Adipose tissue (tissue), 3 donors: ENCODE data around the gene TECR. TPM values are rescaled to one million over a fixed set of nuclear protein-coding genes. Genes with fewer than 3 reads are reported as not detected.
"Not testable (repeated sequence)": the region's sequence is repeated elsewhere in the genome, so short reads cannot be mapped to it uniquely, and the experiment has no call there.

Experiments used
- H3K27ac ChIP-seq: one replicate; pipeline ENCODE4 v1.5.1; 2013; ENCODE audit warnings: low read depth, low read length
- WGBS, 3 donors: extraction: QIAGEN DNeasy Blood & Tissue Kit; methylation state at CpG; one replicate each; pipeline ENCODE4 v1.1.7; 2013; 5-methylcytosine and 5-hydroxymethylcytosine counted together
- polyA plus RNA-seq, 3 donors: library from polyadenylated mRNA; stranded (reverse); fragments of 200-250 nt; gene quantifications; one replicate each; pipeline ENCODE4 v1.2.3, GENCODE V29; 2013
- donor health status: healthy with polysubstance abuse.
- donor health status: Bipolar disorder and iron deficiency.
- donor health status: healthy.

Gene TECR
- polyA plus RNA-seq, 3 donors = 82.2 to 242 (median 129) TPM

DNA sequence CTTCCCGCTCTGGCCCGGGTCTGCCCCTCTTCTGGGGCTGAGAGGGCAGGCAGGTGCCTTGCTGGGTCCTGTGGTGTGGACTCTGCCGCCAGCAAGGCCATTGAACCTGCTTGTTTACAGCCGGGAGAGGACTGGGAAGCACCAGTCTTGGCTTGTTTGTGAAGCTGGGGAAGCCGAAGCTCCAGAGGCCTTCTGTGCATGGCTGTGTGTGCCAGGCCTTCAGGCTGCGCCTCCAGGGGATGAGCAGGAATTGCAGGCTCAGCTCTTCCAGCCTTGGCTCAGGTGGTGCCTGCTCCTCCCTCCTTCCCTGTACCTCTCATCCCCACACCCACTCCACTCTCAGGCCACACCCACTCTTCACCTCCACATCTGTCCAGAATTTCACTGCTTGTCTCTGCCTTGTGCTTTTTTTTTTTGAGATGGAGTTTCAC, 25.0 kb downstream of the TECR start:
- 66 to 71% (median 66%) methylated on average over 5 to 6 of the region's 6 CpGs for WGBS, 3 donors
- no peak overlapping the region for H3K27ac ChIP-seq

- no peak overlapping the region for H3K27ac ChIP-seq
- WGBS, 3 donors = 80 to 88% (median 82%) methylated on average over 12 of the region's 12 CpGs
Observed at GRCh38 chr19:14555918-14556661, 26.7 kb downstream of the TECR start.

DNA sequence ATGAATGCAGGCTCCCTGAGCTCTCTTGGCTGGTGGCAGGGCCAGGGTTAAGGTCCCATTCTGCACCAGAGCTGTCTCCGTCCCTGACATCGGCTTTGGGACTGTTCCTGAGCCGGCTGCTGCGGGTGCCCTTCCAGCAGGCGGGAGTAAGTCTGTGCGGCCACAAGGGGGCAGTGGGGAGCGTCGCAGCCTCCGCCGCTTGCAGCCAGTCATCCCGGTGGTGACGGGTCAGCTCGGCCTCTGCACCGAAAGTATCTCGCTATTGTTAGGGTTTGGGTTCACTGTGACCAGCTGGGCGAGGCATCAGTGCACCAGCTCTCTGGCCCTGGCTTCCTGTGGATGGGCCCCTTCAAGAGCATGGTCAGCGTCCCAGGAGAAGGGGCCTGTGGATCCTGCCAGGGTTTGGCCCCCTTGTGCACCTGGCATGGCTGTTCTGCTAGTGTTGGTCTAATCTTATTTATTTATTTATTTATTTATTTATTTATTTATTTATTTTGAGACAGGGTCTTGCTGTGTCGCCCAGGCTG, 27.3 kb downstream of the TECR start:
- no peak overlapping the region for H3K27ac ChIP-seq
- 9 to 10% (median 9%) methylated on average over 18 of the region's 18 CpGs for WGBS, 3 donors

GRCh38 chr19:14558370-14559066, 29.1 kb downstream of the TECR start:
- H3K27ac ChIP-seq = no peak overlapping the region

DNA sequence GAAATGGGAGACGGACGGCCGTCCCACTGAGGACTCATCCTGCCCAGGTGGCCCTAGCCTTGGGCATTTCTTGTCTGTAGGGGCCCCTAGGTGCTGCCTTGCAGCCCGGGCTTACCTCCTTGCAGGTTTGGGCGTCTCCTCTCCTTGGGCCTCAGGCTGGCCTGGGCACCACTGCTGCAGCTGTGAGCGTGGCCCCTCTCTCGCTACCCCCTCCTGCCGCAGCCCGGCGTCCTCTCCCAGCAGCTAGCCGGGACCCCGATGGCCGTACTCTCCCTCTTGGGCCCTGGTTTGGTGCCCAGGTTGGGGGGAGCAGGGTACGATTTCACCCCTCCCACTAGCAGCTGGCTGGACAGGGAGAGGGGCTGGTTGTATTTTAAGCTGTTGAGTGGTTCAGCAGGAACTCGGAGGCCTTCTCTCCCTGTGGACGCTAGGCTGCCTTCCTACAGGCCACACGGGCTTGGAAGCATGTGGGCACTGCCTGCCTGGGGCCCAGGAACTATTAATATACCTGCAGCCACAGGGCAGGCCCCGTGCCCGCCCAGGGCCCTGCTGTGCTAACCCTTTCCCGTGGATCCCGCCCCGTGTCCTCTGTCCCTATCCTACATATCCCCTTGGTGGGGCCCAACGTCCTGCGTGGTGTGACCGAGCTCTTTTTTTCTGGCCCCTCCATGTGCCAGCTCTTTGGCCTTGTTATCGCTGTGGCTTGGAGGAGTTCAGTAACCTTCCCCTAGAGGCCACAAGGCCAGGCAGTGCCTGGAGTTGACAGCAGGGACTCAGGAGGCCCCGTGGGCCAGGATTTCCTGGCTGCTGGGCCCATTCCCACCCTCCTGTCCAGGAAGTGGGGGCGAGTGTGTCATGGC, 30.8 kb downstream of the TECR start:
- WGBS, 3 donors = 59 to 66% (median 63%) methylated on average over 28 of the region's 28 CpGs
- H3K27ac ChIP-seq = no peak overlapping the region

More at GRCh38 chr19:14558370-14559066, 29.1 kb downstream of the TECR start:
- WGBS, 3 donors = 83 to 87% (median 84%) methylated on average over 23 of the region's 23 CpGs

- no peak overlapping the region for H3K27ac ChIP-seq
- WGBS, 3 donors = 55 to 79% (median 77%) methylated on average over 6 of the region's 6 CpGs
Observed at GRCh38 chr19:14560776-14561108, 31.3 kb downstream of the TECR start.

DNA sequence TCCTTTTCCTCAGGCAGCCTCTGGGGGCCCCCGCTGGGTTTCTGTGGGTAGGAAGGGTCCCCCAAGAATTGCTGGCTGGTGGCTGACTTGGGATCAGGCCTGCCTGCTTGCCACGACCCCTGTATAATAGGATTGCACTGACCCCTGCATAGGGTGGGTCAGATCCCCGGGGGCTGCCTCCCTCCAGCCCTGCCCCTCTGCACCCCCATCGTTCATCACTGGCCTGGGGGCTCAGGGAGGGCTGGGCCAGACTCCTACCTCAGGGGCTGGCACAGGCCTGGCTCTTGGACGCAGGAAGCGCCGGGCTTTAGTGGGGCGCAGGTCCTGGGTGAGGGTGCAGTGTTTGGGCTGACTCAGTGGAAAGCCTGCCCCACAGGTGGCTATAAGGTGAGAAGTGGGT, 31.9 kb downstream of the TECR start:
- H3K27ac ChIP-seq = no peak overlapping the region
- WGBS, 3 donors = 71 to 88% (median 72%) methylated on average over 8 of the region's 8 CpGs

- H3K27ac ChIP-seq = no peak overlapping the region
- 47 to 67% (median 48%) methylated on average over 22 of the region's 22 CpGs for WGBS, 3 donors
Observed at GRCh38 chr19:14561847-14562351, 32.5 kb downstream of the TECR start.

DNA sequence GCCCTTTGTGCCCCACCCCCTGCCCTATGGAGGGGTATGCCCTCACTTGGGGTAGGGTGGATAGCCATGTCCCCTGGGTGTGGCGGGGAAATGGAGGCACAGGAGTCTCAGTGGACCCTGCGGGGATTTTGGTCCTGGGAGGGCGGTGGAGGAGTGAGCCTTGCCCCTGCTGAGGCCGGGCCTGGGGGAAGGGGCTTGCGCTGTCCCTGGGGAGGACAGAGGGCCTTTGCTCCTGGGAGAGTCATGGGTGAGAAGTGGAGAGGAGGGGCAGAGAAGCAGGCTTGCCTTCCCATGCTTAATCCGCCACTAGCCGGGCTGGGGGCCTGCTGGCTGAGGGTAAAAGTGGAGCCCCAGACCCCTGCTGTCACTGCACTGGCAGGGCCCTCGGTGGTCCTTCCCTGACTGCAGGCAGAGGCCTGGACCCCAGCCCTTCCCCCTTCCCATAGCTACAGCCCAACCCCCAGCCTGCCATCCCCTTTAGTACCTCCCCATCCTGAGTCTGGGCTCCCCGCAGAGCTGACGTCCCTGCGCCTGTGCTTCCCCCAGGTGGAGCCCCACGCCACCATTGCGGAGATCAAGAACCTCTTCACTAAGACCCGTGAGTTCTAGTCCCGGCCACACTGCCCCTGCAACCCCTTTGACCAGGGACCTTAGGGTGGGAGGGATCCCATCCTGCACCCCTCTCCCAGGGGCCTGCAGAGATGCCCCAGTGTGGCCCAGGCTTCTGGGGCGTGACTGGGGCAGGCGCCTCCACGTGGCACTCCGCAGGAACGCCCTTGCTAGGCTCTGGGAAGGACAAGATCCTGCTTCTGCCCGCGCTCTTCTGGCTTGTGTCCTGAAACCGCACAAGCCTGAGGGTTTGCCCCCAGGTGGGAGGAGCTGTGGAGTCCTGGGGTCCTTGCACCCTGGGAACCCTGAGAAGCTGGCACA, 33.5 kb downstream of the TECR start:
- H3K27ac ChIP-seq = no peak overlapping the region
- 85 to 89% (median 87%) methylated on average over 23 of the region's 23 CpGs for WGBS, 3 donors

DNA sequence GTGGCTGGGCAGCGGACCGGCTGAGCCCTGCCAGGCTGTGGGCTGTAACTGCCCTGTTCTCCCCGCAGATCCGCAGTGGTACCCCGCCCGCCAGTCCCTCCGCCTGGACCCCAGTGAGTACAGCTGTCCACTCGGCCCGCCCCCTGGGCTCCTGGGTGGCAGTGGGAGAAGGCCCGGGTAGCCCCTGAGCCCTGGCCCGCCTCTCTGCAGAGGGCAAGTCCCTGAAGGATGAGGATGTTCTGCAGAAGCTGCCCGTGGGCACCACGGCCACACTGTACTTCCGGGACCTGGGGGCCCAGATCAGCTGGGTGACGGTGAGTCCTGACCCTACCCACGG, 34.2 kb downstream of the TECR start:
- H3K27ac ChIP-seq = no peak overlapping the region
- 91 to 95% (median 92%) methylated on average over 10 to 16 of the region's 16 CpGs for WGBS, 3 donors

DNA sequence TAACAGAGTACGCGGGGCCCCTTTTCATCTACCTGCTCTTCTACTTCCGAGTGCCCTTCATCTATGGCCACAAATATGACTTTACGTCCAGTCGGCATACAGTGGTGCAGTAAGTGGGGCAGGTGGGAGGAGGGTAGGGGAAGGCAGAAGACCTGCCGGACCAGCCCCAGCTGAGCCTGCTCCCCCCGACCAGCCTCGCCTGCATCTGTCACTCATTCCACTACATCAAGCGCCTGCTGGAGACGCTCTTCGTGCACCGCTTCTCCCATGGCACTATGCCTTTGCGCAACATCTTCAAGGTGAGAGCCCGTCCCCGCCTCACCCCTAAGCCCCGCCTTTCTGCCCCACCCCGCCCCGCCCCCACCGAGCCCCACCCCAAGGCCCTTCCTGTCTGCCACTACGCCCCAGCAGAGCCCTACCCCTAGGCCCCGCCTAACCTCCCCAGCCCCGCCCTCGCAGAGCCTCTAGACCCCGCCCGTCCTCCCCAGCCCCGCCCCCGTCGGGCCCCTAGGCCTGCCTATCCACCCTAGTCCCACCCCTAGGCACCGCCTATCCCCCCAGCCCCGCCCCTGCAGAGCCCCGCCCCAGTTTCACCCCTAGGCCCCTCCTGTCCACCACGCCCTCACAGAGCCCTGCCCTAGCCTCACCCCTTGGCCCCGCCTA, 34.7 kb downstream of the TECR start:
- 74 to 84% (median 78%) methylated on average over 20 to 33 of the region's 33 CpGs for WGBS, 3 donors
- no peak overlapping the region for H3K27ac ChIP-seq

- 74 to 83% (median 81%) methylated on average over 18 to 22 of the region's 22 CpGs for WGBS, 3 donors
- not testable (repeated sequence) for H3K27ac ChIP-seq
Observed at GRCh38 chr19:14564652-14565297, 35.4 kb downstream of the TECR start.

- WGBS, 3 donors = 85 to 91% (median 86%) methylated on average over 12 to 22 of the region's 22 CpGs
- no peak overlapping the region for H3K27ac ChIP-seq
Observed at GRCh38 chr19:14565298-14565679, 35.9 kb downstream of the TECR start.

GRCh38 chr19:14565765-14566711, 36.6 kb downstream of the TECR start:
- 85 to 89% (median 87%) methylated on average over 24 to 27 of the region's 31 CpGs for WGBS, 3 donors
- no peak overlapping the region for H3K27ac ChIP-seq

DNA sequence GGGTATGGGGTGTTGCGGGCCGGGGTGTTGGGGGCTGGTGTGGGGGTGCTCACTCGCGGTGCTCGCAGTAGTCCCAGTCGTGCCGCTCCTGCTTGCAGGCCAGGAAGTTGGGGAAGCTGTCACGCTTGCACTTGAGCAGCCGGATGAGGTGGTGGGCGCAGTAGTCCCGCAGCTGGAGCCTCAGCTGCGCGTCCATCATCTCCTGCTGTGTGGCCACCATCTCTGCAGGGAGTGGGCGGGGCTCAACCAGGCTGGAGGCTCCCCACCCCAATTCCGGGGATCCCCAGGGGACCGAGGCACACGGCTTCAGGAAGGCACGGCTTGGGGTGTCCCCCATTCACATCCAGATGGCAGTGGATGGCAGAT, 37.3 kb downstream of the TECR start:
- no peak overlapping the region for H3K27ac ChIP-seq
- 69 to 83% (median 73%) methylated on average over 18 of the region's 18 CpGs for WGBS, 3 donors

- 79 to 86% (median 83%) methylated on average over 11 of the region's 11 CpGs for WGBS, 3 donors
Observed at GRCh38 chr19:14567079-14567478, 37.7 kb downstream of the TECR start.

More at GRCh38 chr19:14567079-14567478, 37.7 kb downstream of the TECR start:
- H3K27ac ChIP-seq = no peak overlapping the region
